Stromal cell of bone marrow (primary cell): Measurements from ENCODE around the gene DIS3L2.

Source experiments
- DNase-seq: peaks from one replicate; pipeline ENCODE4 v3.0.0-alpha.2; 2012; ENCODE audit warnings: low read depth

Gene DIS3L2

GRCh38 chr2:232183279-232183678, 221.8 kb downstream of the DIS3L2 start:
- DNase-seq: no peak

- DNase-seq: no peak
Observed at GRCh38 chr2:232184346-232184745, 222.8 kb downstream of the DIS3L2 start.

GRCh38 chr2:232190796-232191195, 229.3 kb downstream of the DIS3L2 start:
- DNase-seq: no peak

- no peak for DNase-seq
Observed at GRCh38 chr2:232195487-232195886, 234.0 kb downstream of the DIS3L2 start.

- no peak for DNase-seq
Observed at GRCh38 chr2:232196802-232197201, 235.3 kb downstream of the DIS3L2 start.

GRCh38 chr2:232200195-232200594, 238.7 kb downstream of the DIS3L2 start:
- DNase-seq: no peak

- DNase-seq: peak; percentile 13
Observed at GRCh38 chr2:232203166-232203891, 241.8 kb downstream of the DIS3L2 start.

- DNase-seq: no peak
Observed at GRCh38 chr2:232203936-232204335, 242.4 kb downstream of the DIS3L2 start.

- DNase-seq: peak; percentile 17
Observed at GRCh38 chr2:232204457-232204931, 243.0 kb downstream of the DIS3L2 start.

- no peak for DNase-seq
Observed at GRCh38 chr2:232207174-232207573, 245.7 kb downstream of the DIS3L2 start.

GRCh38 chr2:232210306-232210705, 248.8 kb downstream of the DIS3L2 start:
- DNase-seq: no peak

GRCh38 chr2:232211743-232212686, 250.5 kb downstream of the DIS3L2 start:
- no peak for DNase-seq

GRCh38 chr2:232213176-232213575, 251.7 kb downstream of the DIS3L2 start:
- no peak for DNase-seq

- DNase-seq: no peak
Observed at GRCh38 chr2:232214053-232214452, 252.5 kb downstream of the DIS3L2 start.

GRCh38 chr2:232216028-232216427, 254.5 kb downstream of the DIS3L2 start:
- DNase-seq: no peak

- DNase-seq: no peak
Observed at GRCh38 chr2:232218778-232219495, 257.4 kb downstream of the DIS3L2 start.

- DNase-seq: no peak
Observed at GRCh38 chr2:232219496-232219870, 258.0 kb downstream of the DIS3L2 start.

GRCh38 chr2:232219932-232220331, 258.4 kb downstream of the DIS3L2 start:
- DNase-seq: no peak

- DNase-seq: no peak
Observed at GRCh38 chr2:232225429-232225828, 263.9 kb downstream of the DIS3L2 start.

- no peak for DNase-seq
Observed at GRCh38 chr2:232225895-232226294, 264.4 kb downstream of the DIS3L2 start.

- no peak for DNase-seq
Observed at GRCh38 chr2:232228332-232228731, 266.8 kb downstream of the DIS3L2 start.
